GM19463 (cell line): ENCODE data around the gene TRAPPC3L.

Experiments
- ATAC-seq: cut with Tn5 transposase; IDR thresholded peaks from one replicate; pipeline ENCODE4 v1.9.1; 2021; ENCODE audit warnings: mild to moderate bottlenecking, moderate library complexity; ENCODE audit not compliant: unreplicated experiment

TRAPPC3L gene

GRCh38 chr6:116560130-116560529, 14.6 kb upstream of the TRAPPC3L start:
- no peak for ATAC-seq

DNA sequence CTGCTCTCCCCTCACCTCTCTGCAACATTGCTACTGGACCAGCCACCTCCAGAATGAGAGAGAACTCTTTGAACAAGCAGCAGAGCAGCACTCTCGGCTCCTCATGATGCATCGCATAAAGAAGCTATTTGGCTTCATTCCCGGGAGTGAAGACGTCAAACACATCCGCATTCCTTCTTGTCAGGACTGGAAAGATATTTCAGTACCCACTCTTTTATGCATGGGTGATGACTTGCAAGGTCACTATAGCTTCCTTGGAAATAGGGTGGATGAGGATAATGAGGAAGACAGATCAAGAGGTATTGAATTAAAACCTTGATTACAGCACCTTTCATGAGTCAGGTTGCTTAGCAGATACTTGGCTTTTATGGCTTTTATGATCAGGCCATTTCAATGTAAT, 12.4 kb upstream of the TRAPPC3L start:
- no peak for ATAC-seq

DNA sequence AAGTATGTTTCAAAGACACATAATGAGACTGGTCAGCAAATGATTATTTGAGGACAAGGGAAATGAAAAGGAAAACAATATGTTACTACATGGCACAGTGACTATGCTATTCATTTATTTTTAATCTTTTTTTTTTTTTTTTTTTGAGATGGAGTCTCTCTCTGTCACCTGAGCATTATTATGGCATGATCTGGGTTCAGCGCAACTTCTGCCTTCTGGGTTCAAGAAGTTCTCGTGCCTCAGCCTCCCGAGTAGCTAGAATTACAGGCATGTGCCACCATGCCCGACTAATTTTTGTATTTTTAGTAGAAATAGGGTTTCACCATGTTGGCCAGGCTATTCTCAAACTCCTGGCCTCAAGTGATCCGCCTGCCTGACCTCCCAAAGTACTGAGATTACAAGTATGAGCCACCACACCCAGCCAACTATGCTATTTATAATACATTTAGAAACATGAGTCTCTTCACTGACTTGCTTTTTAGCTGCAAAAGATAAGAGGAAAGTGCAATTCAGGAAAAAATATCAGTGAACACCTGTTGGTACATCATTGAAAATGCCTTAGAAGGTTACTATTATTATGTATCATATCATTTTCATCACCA, 11.4 kb upstream of the TRAPPC3L start:
- ATAC-seq: no peak

- ATAC-seq: no peak
Measured at GRCh38 chr6:116556065-116556464, 10.6 kb upstream of the TRAPPC3L start.

GRCh38 chr6:116553451-116553850, 8.0 kb upstream of the TRAPPC3L start, which contains the start of gene CALHM4:
CALHM4 (plus strand) TSS chr6:116553751; CDS start chr6:116553794, 43 bp downstream.
- no peak for ATAC-seq

DNA sequence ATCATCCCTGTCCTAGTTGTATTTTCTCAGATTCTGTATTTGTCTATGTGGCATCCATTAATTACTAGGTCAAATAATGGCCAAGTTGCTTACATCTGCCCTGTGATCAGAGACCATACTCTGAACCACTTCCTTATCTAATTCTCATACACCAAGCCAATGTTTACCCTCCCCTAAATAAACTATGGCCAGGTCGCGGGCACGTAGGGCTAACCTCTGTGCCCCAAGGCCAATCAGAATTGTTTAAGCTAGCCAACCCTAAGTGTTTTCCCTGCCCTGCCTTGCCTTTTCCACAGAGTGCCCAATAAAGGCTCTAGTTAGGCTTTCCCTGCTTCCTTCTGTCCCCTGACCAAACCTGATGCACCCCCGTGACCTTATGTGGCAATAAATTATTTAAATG, 5.3 kb upstream of the TRAPPC3L start:
- ATAC-seq: no peak

DNA sequence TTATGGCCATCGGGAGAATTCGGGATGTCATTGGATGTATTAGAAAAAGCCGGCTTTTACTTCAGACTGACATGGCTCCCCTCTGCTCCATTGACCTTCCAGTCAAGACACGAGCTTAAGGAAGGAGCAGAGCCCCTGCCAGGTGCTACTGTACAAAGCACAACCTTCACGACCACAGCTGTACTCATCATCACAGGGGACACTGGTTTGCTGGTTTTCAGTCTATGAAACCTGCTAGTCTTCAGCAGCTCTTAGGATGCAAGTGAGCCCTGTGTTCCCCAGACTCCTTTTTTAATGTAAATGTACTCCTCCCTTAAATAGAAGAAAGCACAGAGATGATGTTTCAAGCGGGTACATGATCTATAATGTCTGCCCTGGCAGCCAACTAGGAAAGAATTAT, 1.9 kb upstream of the TRAPPC3L start:
- ATAC-seq: no peak

- ATAC-seq: no peak
Measured at GRCh38 chr6:116543149-116543548, 2.3 kb downstream of the TRAPPC3L start.

GRCh38 chr6:116542426-116542825, 3.1 kb downstream of the TRAPPC3L start:
- no peak for ATAC-seq

DNA sequence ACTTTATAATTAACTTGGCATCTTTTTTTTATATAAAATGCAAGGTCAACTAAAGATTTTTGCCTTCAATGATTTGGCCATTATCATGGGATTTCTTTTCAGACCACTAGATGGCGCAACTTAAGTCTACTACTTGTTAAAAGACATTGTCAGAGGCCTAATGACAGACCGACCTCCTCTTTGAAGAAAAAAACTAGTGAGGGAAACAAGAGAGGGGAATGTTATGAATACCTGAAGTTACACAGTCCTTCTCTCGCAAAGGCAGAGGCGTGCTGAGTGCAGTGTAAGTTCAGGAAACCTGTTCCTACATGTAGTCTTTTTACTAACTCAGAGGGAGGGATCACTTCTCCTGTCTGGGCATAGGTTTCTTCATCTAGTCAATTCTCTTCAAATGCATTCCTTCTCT, 9.3 kb downstream of the TRAPPC3L start:
- no peak for ATAC-seq

DNA sequence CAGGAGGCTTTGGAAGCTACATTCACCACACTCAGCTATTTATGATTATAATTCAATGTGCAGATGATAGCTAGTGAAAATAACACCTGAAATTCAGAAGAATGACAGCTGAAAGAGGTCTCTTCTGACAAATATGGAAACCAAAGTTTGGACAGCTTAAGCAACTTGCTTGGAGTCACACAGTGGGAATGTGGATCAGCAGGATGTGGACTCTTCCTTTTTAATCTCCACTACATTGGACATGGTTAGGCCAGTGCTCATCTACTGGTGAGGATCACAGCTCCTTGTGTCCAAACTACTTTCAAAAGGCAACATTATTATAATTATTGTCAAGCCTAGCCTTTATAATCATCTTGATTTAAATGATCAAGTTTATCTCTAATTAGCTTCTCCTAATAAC, 10.4 kb downstream of the TRAPPC3L start:
- no peak for ATAC-seq

DNA sequence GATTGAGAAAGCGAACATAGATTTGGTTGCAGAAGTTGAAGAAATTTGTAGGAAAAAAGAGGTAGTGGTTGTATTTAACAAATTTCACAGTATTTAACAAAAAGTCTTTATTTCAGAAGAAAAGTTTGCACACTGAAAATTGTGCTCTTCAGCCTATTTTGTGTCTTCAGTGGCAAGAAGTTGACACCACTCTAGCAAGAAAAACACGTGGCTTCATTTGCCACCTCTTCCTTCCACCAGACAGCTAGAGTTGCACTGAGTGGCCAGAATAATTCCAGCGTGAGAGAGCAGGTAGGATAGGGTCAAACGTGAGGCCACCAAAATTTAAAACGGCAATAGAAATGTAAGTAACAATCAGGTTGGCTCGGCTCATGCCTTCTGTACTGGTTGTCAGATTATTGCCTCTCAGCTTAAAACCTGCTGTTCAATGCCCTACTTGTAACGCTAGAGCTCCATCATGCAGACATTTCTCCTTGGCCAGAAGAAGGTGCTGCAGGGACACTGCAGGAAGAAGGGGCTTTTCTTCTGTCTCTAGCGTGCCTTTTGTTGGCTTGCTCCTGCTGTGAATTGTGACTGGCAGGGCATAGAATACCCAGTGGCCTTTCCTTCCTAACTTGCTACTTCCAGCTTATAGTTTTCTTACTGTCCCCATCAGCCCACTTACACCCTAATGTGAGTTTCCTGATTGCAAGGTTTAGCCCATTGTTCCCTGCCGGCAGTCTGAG, 12.1 kb downstream of the TRAPPC3L start:
- ATAC-seq: no peak

GRCh38 chr6:116531675-116532570, 13.6 kb downstream of the TRAPPC3L start:
- ATAC-seq: peak; percentile 70

DNA sequence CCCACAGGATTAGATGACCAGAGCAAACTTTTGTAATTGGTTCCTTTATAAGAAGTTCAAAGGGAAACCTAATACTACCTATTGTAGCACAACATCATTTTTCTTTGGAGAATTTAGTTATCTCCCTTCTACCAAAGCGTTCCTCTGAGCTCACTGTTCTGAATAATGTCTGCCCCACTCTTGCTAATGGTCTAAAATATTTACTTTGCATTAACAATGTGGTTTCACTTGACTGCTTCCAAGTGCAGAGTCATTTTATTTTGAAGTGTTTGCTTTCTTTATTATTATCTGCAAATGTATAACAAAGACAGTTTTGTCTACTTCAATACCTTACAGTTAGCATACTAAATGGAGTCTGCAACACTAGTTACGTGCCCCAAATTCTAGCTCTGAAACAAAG, 15.0 kb downstream of the TRAPPC3L start:
- no peak for ATAC-seq

GRCh38 chr6:116529466-116530290, 15.8 kb downstream of the TRAPPC3L start:
- ATAC-seq: no peak

DNA sequence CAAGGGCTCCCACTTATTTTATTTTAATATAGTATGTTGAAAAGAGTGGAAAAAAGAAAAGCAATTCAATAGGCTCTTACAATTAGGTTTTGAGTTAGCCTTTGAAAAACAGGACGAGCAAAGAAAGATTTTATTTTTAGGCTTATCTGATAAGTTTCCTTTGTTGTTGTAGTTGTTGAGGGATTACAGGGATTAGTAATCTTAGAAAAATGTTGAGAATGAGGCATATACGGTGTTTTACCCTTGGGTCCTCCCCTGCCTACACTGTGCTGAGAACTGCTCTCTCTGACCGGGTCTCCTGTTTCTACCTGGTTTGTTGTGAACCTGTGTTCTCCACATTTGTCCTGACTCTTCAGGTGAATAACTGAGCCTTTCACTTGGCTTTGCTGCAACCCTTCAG, 16.7 kb downstream of the TRAPPC3L start:
- ATAC-seq: no peak

DNA sequence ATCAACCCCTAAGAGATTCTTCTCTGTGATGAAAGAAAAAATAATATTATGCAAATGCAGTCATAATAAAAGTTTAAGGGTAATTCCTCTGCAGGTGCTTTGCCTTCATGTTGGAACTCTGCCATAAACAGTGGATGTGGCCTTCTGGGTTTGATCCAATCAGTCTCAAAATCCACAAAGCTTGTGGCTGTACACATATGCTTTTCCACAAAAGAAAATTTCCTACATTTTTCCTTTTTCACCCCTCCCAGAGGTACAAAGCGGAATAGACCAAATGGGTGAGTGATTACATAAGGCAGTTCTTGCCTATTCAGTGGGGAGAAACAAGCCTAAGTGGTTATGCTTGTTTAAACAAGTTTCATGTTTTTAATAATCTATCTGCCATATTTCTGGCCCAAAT, 17.4 kb downstream of the TRAPPC3L start:
- ATAC-seq: no peak

GRCh38 chr6:116524236-116524635, 21.2 kb downstream of the TRAPPC3L start:
- no peak for ATAC-seq

GRCh38 chr6:116522896-116523295, 22.6 kb downstream of the TRAPPC3L start:
- no peak for ATAC-seq

DNA sequence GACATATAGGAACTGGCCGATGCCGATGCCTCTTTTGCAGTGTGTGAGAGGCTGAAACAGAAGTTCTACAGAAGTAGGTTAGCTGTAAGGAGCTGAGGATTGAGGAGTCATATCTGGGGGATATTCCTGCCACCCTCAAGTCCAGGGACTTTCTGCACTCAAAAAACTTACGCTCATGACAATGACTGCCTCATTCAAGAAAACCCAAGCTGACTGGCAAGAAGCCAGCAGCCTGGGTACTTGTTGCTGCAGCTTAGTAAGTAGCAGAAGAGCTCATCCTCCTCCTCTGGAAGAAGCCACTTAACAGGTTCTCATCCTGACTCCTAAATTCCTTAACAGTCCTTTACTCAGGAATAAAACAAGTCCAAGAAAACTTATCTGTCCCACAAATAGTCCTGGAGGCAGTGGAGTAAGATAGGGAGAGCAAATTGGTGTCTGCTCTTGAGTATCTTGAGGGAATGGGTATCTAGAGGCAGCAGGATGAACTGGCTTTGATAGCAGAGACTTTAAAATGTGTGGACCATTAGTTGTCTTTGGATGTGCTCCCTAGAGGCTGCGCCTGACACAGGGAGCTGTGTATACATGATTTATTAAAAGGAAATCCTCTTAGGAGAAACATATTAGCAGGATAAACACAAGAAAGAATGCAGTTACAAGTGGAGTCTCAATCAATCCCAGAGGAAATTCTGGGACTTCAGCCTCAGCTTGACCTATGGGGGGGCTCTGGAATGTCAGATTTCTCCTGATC, 26.7 kb downstream of the TRAPPC3L start:
- ATAC-seq: no peak
